GM12874 (cell line): Measurements from ENCODE around the gene ITGA1.

Experiments used
- CTCF ChIP-seq: IDR thresholded peaks from 2 replicates; pipeline ENCODE4 v1.5.1; 2011; ENCODE audit warnings: low read depth, mild to moderate bottlenecking, control low read depth, low read length, moderate library complexity; ENCODE audit not compliant: insufficient read depth

ITGA1 gene

GRCh38 chr5:52773342-52773741 lies 14.4 kb upstream of the ITGA1 start:
- no peak for TF ChIP-seq CTCF

GRCh38 chr5:52774005-52774410 lies 13.7 kb upstream of the ITGA1 start:
- no peak for TF ChIP-seq CTCF

- TF ChIP-seq CTCF = no peak
Observed at GRCh38 chr5:52776116-52776515, 11.6 kb upstream of the ITGA1 start.

GRCh38 chr5:52777186-52777585 lies 10.5 kb upstream of the ITGA1 start:
- no peak for TF ChIP-seq CTCF

GRCh38 chr5:52778781-52779180 lies 8.9 kb upstream of the ITGA1 start:
- no peak for TF ChIP-seq CTCF

- TF ChIP-seq CTCF = no peak
Observed at GRCh38 chr5:52779213-52779612, 8.5 kb upstream of the ITGA1 start.

- TF ChIP-seq CTCF = no peak
Observed at GRCh38 chr5:52783226-52783959, 4.3 kb upstream of the ITGA1 start.
